Fibroblast of mammary gland (primary cell): ENCODE data around the gene POLR2E.
A peak's percentile ranks its signal among the peaks of the same experiment; 100 is the strongest.
"Not testable (repeated sequence)": the region's sequence is repeated elsewhere in the genome, so short reads cannot be mapped to it uniquely, and the experiment has no call there.

Source experiments
- DNase-seq: peaks from one replicate; pipeline ENCODE4 v3.0.0-alpha.2; 2010; ENCODE audit warnings: low read depth
- H3K4me3 ChIP-seq: 2 replicates; pipeline ENCODE4 v1.5.1; 2011; ENCODE audit warnings: low read depth, mild to moderate bottlenecking, low read length, moderate library complexity; ENCODE audit not compliant: control insufficient read depth
- TF ChIP-seq, protein P1 (sequence below): conservative IDR thresholded peaks from 2 replicates; pipeline ENCODE4 v1.5.1; 2011; ENCODE audit warnings: low read depth, low read length, inconsistent platforms; ENCODE audit not compliant: control insufficient read depth, insufficient read depth

POLR2E gene

DNA sequence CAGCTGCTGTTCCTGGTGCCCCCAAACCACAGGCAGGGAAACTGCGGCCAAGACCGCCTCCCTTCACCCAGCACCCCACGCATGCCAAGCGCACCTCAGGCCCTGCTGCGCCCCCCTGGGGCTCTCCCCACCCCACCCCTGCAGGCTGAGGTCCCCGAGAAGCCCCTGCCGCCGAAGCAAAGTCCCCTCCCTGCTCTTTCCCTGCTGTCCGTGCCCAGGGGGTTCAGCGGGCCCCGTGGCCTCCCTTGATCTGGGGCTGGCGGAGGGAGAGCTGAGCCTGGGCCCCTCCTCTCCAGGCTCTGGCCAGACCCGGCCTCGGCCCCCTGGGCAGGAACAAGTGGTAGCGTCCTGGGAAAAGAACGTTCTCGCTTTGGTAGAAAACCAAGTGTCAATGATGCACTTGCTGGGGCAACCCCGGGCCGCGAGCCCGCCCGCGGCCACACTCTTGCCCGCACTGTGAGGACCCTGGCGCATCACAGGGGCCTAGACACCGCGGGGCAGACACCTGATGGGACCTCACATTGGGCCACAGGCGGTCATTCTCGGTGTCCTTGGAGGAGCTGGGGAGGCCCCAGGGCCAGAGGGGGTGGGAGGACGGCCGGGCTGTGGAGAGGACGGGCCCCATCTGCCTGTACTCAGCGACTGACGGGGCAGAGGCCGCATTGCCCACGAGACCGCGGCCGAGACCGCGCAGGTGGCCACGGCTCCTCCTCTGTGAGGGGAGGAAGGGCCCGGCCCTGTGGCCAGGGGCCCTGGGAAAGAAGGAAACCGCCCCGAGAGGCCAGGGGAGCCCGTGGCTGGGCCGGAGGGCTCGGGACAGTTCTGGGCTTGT is 37.6 kb upstream of the POLR2E start:
- TF ChIP-seq, protein P1, sequence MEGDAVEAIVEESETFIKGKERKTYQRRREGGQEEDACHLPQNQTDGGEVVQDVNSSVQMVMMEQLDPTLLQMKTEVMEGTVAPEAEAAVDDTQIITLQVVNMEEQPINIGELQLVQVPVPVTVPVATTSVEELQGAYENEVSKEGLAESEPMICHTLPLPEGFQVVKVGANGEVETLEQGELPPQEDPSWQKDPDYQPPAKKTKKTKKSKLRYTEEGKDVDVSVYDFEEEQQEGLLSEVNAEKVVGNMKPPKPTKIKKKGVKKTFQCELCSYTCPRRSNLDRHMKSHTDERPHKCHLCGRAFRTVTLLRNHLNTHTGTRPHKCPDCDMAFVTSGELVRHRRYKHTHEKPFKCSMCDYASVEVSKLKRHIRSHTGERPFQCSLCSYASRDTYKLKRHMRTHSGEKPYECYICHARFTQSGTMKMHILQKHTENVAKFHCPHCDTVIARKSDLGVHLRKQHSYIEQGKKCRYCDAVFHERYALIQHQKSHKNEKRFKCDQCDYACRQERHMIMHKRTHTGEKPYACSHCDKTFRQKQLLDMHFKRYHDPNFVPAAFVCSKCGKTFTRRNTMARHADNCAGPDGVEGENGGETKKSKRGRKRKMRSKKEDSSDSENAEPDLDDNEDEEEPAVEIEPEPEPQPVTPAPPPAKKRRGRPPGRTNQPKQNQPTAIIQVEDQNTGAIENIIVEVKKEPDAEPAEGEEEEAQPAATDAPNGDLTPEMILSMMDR, result no peak
- DNase-seq, result peak; percentile 35
- peak overlapping the region; percentile 57 for H3K4me3 ChIP-seq

DNA sequence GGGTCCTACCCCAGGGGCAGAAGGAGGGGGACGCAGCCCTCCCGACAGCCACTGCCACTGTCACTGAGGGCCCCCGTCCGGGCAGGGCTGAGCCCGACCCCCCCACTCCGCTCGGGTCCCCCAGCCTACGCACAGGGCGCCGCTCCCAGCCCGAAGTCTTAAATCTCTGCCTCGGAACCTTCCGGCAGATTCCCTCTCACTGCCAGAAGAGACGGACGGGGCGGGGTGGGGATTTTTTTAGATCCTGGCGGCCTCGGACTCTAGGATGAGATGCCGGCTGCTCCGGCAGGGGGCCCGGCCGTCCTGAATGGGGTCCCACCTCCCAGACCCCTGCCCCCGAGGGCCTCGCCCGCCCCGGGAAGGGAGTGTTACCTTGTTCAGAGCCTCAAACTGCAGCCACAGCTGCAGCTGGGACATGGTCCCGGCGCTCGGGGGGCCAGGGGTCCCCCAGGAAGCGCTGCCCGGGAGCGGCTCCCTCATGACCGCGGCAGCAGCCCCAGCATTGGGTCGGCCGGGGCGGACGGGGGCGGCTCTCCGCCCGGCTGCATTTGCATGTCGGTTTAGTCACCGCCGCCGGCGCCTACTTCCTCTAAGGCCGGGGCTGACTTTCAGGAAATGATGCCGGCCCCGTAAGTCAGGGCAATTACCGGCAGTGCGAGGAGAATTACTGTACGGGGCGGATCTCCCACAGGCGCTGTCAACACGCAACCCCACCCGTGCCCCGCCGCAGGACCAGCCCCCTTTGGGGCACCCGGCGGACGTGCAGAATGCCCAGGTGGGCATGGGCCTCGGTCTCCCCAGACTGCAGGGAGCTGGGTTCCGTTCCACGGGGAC is 36.8 kb upstream of the POLR2E start:
- TF ChIP-seq, protein P1, result no peak
- DNase-seq, result peak; percentile 87
- H3K4me3 ChIP-seq, result peak overlapping the region; percentile 57

DNA sequence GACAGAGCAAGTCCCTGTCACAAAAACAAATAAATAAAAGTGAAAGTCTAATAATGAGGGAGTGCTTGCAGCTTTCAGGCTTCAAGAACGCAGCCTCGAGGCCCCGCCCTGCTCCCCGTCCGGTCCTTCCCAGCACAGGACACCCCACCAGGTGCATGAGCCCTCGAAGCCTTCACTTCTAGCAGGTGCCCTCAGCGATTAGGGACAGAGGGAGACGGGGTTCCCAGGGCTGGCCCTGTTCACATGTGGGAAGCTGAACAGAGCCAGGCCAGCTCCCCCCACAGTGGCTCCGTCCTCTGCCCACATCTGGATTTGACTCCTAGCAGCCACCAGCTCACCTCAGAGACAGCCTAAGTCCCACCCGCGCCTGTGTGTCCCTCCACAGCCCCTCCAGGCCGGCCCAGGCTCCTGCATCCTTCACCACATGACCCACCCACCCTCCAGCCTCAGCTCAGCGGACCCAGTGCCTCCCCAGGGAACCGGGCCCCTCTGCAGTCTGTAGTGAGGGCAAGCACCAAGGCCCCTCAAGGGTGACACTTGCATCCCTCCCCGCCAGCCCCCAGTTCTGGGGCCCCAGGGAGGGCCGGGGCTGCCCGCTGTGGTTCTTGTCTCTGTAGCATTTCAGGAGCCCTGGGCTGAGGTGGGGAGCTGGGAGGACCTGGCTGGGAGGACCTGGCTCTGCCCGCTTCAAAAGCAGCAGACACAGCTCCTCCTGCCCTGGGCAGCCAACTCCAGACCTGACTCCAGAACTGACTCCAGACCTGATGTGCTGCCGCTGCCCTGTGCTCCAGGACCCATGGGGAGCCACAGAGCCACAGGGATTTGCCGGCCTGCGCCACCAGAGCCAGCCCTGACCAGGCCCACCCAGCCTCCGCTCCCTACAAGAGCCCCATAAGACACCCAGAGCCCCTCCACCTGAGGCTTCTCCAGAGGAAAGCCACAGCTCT is 35.9 kb upstream of the POLR2E start:
- no peak for DNase-seq
- TF ChIP-seq, protein P1, result no peak
- H3K4me3 ChIP-seq, result peak overlapping the region; percentile 57

DNA sequence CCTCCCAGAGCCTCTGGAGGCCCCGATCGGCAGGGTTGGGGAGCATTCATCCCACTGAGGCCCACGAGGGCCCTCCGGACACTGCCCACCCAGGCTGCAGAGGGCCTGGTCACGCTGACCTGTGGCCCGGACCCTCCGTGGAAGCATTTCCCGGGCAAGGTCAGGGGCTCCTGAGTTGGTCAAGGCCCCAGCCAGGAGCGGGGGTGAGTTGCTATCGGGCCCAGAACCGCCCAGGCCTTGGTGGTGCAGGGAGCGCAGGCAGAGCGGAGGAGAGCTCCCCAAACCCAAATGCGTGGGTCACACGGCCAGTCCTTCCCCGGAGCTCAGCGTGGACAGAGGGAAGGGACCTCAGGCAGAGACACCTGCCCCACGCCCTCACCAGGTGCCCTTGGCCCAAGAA is 34.4 kb upstream of the POLR2E start:
- no peak for DNase-seq
- TF ChIP-seq, protein P1, result no peak
- no peak overlapping the region for H3K4me3 ChIP-seq

DNA sequence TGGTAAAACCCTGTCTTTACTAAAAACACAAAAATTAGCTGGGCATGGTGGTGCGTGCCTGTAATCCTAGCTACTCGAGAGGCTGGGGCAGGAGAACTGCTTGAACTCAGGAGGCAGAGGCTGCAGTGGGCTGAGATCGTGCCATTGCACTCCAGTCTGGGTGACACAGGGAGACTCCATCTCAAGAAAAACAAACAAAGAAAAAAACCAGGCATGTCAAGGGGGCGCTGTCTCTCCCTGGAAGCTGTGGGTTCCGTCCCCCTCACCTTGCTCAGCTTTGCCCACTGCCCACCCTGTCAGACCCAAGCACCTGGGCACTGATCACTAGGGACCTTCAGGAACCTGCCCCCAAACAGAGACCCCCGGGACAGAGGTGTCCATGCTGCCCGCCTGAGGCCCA is 33.9 kb upstream of the POLR2E start:
- not testable (repeated sequence) for DNase-seq, H3K4me3 ChIP-seq

DNA sequence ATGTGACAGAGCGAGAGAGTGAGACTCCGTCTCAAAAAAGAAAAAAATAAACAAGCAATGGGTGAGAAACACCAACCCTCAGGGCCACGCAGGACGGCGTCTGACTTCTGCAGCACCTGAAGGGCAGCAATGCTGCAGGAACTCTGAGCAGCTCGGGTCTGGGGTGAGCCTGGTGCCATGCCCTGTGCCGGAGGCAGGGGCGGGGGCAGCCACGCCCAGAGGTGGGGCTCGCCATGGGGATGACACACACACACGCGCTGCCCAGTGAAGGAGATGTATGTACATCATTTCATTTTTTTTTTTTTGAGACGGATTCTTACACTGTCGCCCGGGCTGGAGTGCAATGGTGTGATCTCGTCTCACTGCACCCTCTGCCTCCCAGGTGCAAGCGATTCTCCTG is 32.9 kb upstream of the POLR2E start:
- no peak for DNase-seq
- H3K4me3 ChIP-seq, result no peak overlapping the region
- TF ChIP-seq, protein P1, result no peak
